Astrocyte of the spinal cord (primary cell): ENCODE measurements around the gene LRRC26.

Experiments
- DNase-seq: peaks from one replicate; pipeline ENCODE4 v3.0.0; 2011; ENCODE audit warnings: low read depth, low spot score
- H3K4me3 ChIP-seq: 2 replicates; pipeline ENCODE4 v1.5.1; 2011; ENCODE audit warnings: low read depth, mild to moderate bottlenecking, low read length, moderate library complexity
- CTCF ChIP-seq: IDR thresholded peaks from 2 replicates; pipeline ENCODE4 v1.5.1; 2012; ENCODE audit warnings: low read depth, mild to moderate bottlenecking, low read length, inconsistent platforms
- in situ Hi-C: cut with HindIII; loops from 2 replicates; pipeline ENCODE4 v1.10.0; 2017; ENCODE audit warnings: low sequenced_read_pairs

LRRC26 gene

DNA sequence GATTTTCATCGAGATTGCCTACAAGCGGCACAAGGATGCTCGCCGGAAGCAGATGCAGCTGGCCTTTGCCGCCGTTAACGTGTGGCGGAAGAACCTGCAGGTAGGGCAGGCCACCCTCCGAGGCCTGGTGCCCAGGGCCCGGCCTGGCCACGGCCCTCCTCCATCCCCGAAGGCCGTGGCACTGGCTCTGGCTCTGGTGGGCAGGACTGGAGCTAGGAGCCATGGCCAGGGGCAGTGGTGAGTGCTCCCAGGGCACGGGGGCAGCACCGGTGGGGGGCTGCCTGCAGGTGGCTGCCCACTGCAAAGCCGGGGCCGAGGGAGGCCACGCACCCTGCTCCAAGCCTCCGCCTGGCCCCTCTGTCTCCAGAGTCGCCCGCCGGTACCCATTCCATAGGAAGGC lies 6.0 kb downstream of the LRRC26 start:
- DNase-seq: no peak
- no peak for TF ChIP-seq CTCF
- H3K4me3 ChIP-seq: no peak overlapping the region
- in situ Hi-C loops: no loop called here

GRCh38 chr9:137163365-137163715 lies 6.5 kb downstream of the LRRC26 start:
- H3K4me3 ChIP-seq: no peak overlapping the region
- no peak for TF ChIP-seq CTCF
- in situ Hi-C loops: no loop called here
- no peak for DNase-seq

DNA sequence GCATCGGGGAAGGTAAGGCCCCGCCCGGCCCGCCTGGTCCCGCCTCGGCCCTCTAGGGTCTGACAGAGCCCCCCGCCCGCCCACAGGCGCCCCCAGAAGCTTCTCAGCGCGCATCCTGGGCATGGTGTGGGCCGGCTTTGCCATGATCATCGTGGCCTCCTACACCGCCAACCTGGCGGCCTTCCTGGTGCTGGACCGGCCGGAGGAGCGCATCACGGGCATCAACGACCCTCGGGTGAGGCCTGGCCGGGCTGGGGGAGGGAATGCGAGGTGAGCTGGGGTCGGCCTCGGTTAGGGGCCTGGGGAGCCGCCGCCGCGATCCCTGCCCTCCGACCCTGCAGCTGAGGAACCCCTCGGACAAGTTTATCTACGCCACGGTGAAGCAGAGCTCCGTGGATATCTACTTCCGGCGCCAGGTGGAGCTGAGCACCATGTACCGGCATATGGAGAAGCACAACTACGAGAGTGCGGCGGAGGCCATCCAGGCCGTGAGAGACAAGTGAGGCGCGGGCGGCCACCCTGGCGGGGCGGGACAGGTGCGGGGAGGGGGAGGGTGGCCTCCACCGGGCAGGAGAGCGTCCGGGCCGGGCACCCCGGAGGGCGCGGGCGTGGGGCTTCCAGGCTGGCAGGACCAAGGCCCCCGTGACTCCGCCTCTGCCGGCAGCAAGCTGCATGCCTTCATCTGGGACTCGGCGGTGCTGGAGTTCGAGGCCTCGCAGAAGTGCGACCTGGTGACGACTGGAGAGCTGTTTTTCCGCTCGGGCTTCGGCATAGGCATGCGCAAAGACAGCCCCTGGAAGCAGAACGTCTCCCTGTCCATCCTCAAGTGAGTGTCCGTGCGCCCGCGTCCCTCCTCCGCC lies 7.1 kb downstream of the LRRC26 start:
- DNase-seq: no peak
- H3K4me3 ChIP-seq: no peak overlapping the region
- no peak for TF ChIP-seq CTCF
- in situ Hi-C loops: no loop called here

- TF ChIP-seq CTCF: no peak
Measured at GRCh38 chr9:137161558-137162486, 8.0 kb downstream of the LRRC26 start.

DNA sequence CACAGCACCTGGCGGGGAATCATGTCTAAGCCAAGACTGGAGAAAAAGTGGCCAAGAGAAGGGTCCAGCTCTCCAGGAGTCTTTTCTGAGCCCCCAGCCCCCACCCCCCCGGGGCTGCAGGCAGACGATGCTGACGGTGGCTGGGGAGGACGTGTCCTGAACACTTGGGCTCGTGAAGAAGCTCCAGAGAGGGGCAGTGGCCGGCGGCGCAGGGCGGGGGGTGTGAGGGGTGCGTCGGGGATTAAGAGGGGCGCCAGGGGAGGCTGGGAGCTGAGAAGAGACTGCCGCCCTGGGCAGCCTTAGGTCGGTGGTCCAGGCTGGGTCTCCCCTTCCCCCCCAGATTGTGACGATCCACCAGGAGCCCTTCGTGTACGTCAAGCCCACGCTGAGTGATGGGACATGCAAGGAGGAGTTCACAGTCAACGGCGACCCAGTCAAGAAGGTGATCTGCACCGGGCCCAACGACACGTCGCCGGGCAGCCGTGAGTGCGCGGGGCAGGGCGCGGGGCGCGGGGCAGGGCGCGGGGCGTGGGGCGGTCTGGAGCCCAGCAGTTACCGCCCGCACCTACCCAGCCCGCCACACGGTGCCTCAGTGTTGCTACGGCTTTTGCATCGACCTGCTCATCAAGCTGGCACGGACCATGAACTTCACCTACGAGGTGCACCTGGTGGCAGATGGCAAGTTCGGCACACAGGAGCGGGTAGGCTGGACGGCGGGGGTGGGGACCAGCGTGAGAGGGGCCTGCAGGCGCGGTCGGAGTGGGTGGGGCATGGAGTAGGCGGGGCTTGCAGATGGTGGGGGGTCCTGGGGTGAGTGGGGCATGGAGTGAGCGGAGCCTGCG lies 8.9 kb downstream of the LRRC26 start:
- no peak for DNase-seq
- TF ChIP-seq CTCF: no peak
- no peak overlapping the region for H3K4me3 ChIP-seq
- in situ Hi-C loops: no loop called here

More at GRCh38 chr9:137161558-137162486, 8.0 kb downstream of the LRRC26 start:
- no peak for DNase-seq
- no peak overlapping the region for H3K4me3 ChIP-seq
- in situ Hi-C loops: no loop called here

DNA sequence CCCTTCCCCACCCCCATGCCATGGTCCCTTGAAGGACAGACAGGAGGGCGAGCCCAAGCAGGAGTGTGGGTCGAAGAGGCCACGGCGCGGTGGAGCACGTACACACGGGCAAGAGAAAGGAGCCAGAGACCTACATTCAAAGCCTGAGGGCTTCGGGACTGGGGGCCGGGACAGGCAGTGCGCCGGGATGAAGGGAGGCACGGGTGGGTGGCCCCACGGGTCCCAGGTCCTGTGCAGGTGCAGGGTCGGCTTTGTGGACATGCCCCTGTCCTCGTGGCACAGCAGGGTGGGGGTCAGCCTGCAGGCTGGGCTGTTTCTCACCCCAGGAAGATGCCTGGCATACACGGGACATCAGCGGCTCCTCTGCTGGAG lies 9.8 kb downstream of the LRRC26 start:
- TF ChIP-seq CTCF: no peak
- DNase-seq: no peak
- in situ Hi-C loops: no loop called here
- no peak overlapping the region for H3K4me3 ChIP-seq
